ENCODE results near the gene ERBIN.
"Not testable (repeated sequence)": the region's sequence is repeated elsewhere in the genome, so short reads cannot be mapped to it uniquely, and the experiment has no call there.

The ERBIN gene

DNA sequence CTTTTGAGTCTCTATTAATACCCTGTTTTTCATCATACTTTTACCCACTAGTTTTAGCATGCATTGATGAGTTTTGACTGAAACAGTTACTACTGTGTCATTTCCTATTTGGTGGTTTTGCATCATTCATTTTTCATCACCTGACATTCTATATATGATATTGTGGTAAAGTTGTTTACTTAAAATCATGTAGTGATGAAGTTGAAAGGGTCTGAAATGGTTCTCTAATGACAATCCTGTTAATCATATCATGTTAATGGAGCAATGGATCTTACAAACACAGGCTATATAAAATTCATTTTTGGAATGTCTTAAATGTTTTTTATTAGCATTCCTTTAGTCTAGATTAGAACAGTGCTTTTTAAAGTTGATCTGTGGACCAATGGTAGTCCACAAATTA lies 84.1 kb downstream of the ERBIN start:
- no peak for DNase-seq

DNA sequence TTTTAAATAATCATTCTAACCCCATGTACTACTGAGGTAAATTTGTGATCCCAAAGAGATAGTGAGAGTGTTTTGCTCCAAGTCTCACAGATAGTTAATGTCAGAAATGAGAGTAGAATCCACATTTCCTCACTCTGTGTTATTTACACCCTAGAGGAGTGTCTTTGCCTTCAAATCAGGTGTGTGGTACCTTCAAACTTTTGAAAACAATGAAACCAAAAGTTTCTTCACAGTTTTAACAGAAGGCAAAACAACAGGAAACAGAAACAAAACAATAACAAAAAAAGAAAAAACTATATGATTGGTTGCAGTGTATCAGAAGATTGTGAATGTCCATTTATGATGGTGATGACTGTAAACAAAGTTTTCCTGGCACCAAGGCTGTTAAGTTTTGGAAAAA lies 85.9 kb downstream of the ERBIN start:
- no peak for DNase-seq

DNA sequence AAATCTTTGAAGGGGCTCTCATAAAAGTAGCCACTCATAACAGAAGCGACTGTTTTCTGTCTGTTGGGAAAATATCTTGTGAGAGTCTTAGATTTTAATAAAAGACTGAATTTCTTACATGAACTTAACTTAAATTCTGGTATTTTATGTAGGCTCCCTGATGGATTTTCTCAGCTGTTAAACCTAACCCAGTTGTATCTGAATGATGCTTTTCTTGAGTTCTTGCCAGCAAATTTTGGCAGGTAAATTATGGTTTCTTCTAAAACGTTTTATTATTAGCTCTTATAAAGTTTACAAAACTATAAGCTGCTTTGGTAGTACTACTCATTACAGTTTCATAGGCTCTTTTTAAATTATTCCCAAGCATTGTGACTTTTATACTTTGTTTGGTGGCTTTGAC lies 87.0 kb downstream of the ERBIN start:
- DNase-seq, result no peak

DNA sequence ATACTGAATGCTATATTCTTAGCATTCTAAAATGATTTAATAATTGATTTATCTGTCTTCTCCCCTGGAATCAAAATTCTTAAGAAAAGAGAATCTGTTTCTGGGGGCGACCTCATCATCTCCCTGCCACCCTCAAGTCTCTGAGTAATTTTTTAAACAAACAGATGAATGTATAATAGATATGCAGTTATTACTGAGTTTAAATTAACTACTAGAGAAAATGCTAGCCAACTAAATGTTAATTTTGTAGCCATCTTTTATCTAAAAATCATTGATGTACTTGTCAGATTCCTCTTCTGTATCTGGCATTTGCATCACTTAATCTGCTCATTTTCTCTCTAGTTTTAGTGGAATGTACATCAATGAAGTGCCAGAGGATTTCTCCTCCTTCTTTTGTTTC lies 87.5 kb downstream of the ERBIN start:
- no peak for DNase-seq

DNA sequence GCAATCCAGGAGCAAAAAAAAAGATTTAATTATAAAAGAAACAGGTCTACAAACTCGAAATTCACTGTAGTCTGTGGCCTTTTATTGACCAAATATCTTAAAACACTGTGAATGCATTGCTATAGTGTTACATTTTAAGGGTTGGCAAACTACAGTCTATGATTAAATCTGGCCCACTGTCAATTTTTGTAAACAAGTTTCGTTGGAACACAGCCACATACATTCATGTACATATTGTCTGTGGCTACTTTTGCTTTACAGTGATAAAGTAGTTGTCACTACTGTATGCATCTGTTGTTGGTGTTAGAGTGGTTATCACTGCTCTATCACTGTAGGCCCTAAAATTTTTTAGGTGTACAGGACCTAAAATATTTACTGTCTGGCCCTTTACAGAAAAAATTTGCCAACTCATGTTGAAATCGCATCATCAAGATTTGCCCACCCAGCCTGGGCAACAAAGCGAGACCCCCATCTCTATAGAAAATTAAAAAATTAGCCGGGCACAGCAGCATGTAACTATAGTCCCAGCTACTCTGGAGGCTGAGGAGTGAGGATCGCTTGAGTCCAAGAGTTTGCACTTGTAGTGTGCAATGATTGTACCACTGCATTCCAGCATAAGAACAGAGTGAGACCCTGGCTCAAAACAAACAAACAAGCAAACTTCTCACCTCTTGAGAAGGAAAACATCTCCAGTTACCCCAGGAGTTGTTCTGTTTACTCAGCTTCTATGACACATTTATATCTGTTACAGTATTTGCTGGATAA lies 89.0 kb downstream of the ERBIN start:
- DNase-seq, result no peak

DNA sequence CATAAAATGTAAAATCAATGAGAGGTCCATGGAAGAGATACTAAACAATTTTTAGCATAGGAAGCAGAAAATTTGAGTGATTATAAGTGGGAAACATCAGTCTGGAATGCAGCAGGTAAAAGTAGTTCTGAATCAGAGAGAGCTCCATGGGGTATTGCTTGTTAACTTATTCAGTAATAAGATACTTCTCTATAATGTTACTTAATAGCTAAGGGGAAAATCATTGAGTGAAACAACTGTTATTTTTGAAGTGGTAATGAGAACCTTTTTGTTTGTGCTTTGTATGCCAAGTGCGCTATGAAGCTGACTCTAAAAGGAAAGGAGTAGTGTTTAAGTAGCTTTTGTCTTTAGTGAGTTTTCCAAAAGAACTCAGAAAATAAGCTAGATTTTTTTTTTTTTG lies 95.2 kb downstream of the ERBIN start:
- DNase-seq, result no peak

DNA sequence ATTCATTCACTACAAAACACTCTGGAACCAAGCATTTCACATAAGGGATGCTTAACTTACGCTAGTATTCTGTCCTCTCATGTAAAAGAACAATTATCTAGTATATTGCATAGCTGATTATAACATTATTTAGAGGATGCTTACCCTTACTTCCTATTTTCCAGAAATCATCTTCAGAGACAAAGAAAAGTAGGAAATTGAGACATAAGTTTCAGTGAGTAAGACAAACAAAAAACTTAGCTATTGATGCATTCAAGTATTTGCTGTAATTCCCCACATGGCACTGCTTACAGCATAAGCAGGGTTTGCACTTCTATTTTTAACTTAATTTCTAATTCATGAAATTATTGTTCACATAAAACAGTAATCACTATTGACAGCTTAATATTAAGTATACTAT lies 112.9 kb downstream of the ERBIN start:
- DNase-seq, result no peak

DNA sequence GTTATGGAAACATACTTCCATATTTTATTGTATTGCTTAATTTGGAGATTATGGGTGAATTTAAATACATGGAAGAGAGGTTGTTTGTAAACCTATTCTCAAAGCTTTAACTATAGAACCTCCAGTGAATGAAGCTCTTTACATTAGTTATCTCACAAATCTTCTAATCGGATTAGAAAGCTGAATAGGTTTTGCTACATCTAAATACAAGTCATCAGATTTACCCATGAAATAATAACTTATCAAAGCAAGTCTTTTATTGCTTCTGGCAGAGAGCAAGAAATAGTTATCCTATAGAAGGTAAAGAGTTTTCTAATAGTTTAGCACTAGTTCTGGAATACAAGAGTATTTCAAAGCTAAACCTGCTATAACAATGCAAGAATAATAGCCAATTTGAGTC lies 113.3 kb downstream of the ERBIN start:
- no peak for DNase-seq

DNA sequence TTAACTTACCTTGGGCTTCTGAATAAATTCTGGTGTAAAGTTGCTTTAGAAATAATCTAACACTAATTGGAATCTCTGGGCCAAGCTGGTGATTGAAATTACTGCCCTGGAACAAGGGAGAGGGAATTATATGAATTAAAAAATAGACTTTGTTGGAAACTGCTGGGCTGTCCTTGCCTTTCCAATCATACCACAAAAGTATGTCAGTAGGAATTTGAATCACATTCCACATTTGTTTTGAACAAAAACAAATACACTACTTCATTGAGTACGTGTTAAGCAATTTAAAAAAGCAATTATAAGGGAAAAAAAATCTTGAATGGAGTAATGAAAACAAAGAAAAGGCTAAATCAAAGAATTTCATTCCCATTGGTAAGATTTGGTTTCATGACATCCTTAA lies 115.3 kb downstream of the ERBIN start:
- DNase-seq, result no peak

DNA sequence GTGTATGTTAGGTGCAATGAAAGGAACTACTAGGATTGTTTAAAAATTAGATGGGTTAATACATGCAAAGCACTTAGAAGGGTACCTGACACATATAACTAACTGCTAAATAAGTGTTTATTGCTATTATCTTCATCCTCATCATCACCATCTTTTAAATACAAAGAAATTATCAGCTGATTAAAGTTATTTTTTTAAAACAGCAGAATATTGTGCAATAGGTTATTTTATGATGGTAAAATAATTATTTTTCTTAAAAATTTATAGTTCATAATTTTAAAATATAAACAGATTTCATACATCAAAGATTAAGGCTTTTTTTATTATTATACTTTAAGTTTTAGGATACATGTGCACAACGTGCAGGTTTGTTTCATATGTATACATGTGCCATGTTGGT lies 130.9 kb downstream of the ERBIN start:
- DNase-seq, result no peak

DNA sequence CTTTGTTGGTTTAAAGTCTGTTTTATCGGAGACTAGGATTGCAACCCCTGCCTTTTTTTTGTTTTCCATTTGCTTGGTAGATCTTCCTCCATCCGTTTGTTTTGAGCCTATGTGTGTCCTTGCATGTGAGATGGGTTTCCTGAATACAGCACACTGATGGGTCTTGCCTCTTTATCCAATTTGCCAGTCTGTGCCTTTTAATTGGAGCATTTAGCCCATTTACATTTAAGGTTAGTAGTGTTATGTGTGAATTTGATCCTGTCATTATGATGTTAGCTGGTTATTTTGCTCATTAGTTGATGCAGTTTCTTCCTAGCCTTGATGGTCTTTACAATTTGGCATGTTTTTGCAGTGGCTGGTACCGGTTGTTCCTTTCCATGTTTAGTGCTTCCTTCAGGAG lies 134.9 kb downstream of the ERBIN start:
- not testable (repeated sequence) for DNase-seq

DNA sequence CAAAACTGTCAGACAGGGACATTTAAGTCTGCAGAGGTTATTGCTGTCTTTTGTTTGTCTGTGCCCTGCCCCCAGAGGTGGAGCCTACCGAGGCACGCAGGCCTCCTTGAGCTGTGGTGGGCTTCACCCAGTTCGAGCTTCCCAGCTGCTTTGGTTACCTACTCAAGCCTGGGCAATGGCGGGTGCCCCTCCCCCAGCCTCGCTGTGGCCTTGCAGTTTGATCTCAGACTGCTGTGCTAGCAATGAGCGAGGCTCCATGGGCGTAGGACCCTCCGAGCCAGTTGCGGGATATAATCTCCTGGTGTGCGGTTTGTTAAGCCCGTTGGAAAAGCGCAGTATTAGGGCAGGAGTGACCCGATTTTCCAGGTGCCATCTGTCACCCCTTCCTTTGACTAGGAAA lies 136.7 kb downstream of the ERBIN start:
- not testable (repeated sequence) for DNase-seq

DNA sequence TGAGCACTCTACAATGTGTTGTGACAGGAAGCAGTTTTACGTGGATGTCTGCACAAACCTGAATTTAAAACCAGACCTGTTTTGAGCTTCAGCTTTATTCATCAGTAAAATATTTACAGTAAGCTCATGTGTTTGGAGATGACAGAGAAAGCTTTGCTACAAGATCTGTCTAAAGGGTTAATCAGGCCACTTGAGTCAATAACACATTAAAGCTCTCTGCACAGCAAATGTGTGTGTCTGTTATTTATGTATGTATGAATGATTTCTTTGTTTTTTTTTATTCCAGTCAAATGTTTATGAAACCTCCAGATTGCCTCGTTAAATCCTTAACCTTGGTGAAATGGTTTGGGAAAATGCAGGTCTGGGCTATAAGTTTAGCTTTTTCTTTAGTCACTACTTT lies 140.5 kb downstream of the ERBIN start:
- no peak for DNase-seq

DNA sequence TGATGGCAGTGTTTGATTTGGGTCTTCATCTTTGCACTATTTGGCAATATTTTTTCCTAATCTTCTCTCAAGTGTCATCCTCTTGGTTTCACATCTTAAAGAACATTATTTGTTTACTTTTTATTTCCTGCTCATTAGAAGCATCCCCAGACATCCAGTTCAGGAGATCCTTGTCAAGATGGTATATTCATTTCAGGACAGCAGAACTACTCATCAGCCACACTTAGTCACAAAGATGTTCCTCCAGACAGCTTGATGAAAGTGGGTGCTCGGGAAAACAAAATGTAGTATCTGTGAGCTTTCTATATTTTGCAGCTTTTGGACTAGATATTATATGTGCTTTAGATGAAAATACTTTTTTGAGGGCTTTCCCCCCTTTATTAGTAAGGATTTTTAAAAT lies 145.7 kb downstream of the ERBIN start:
- no peak for DNase-seq

DNA sequence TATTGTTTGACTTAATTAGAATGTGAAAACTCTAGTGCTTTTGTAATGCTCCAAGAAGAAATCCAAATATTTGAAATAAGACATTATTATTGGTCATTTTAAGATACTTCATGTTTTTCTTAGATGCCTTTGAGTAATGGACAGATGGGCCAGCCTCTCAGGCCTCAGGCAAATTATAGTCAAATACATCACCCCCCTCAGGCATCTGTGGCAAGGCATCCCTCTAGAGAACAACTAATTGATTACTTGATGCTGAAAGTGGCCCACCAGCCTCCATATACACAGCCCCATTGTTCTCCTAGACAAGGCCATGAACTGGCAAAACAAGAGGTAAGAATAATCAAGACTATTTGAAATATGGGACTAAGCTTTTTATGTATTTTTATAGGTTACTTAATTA lies 148.5 kb downstream of the ERBIN start:
- DNase-seq, result no peak

DNA sequence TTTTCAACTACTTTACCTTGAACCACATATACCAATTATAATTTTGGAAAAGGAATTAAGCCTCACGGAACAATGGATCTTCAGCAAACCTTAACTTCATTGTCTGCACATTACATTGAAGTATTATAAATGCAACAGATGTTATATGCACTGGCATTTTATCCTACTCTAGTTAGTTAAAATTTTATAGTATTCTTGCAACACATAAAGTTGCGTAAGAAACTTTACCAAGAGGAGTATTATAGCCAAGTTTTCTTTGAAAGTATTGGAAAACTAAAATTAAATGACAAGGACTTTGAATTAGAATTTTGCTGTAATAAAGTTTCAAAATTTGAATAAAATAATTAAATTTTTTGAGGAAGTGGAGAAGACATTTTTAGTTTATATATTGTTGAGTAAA lies 154.3 kb downstream of the ERBIN start:
- DNase-seq, result no peak

DNA sequence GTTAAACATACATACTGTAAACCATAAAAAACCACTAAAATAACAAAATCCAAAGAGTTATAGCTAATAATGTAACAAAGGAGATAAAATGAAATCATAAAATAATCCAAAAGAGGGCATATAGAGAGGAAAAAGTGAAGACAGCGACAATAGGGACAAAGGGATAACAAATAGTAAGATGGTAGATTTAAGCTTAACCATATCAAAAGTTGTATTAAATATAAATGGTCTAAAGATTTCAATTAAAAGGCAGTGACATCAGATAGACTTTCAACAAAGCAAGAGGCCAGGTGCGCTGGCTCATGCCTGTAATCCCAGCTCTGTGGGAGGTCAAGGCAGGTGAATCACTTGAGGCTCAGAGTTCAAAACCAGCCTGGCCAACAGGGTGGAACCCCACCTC lies 163.0 kb downstream of the ERBIN start:
- no peak for DNase-seq

DNA sequence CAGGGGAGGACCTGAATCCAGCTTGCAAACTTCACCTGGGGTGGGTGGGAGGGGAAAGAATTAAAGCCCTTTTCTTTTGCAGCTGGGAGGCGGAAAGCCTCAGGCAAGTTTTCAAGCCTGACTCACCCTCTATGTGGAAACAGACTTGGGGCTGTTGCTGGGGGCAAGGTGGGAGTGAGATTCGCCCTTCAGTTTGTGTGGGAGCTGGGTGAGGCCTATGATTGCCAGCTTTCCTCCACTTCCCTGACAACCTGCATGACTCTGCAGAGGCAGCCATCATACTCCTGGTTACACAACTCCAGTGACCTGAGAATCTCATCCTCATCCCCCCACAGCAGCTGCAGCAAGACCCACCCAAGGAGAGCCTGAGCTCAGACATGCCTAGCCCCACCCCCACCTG lies 174.5 kb downstream of the ERBIN start:
- no peak for DNase-seq

DNA sequence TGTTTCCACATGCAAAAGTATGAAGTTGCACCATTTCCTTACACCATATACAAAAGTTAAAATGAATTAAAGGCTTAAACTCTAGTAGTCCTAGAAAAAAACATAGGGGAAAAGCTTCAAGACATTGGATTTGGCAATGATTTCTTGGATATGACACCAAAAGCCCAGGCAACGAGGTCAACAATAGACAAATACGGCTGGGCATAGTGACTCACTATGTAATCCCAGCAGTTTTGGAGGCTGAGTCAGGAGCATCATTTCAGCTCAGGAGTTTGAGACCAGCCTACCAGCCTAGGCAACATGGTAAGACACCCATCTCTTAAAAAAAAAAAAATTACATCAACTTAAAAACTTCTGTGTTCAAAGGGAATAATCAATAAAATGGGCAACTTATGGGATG lies 186.8 kb downstream of the ERBIN start:
- no peak for DNase-seq

DNA sequence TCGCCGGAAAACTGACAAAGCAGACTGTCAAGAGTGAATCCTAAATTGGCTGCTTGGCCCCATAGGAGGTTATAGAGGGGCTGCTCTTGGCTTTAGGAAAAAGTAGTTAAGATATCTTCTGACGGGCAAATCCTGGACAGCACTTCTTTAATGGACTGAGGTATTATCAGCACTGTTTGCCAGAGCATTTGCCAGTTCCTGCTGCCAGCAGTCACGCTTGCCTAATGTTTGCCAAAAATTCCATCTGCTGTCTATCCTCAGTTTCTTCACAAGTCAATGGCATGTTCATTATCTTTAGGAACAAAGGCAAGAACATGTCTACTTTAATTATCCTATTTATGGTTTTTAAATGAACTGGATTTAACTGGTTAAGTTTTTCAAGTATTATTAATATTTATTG lies 191.9 kb downstream of the ERBIN start:
- no peak for DNase-seq

DNA sequence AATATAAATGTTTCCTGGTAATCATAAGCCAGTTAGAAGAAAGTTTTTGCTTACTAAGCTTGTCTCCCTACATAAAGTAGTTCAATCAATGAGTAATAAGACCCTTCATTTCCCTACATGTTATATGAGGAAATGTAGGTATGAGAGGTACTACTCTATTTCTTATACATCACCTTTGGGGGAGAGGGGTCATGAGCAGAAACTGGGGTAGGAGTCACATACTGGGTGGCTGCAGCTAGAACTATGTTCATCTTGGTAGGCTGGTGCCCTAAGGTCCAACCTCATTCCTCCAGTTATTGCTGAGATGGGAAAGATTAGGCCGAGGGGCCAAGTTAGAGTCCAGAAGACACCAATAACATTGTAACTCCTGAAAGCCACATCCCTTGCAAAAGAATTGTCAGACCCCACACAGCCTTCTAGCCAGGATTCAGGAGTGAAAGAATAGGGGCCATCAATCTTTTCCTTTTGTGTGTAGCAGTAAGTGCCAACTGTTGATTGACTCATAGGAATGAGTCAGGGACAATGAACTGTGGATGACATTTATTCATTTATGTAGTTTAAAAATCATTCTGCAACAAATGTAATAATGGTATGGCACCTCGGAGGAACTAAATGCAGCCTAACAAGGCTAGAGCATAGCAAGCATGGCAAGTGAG lies 196.1 kb downstream of the ERBIN start:
- no peak for DNase-seq

DNA sequence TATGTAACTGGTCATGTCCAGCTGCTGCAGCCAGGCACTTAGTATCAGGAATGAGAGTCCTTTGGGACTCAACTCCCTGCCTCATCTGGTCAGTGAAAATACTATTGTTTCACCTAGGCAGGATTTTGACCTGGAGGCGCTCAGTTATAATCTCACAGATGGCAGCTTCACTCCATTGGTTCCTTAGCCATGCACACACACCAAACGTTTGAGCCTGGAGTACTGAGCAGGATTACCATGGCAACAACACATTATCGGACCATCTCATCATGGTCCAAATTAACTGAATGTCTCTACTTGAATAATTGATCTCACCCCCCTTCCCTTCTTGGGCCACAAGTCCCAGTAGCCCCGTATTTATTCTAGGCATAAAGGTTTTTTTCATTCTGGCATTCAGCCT lies 202.8 kb downstream of the ERBIN start:
- no peak for DNase-seq

DNA sequence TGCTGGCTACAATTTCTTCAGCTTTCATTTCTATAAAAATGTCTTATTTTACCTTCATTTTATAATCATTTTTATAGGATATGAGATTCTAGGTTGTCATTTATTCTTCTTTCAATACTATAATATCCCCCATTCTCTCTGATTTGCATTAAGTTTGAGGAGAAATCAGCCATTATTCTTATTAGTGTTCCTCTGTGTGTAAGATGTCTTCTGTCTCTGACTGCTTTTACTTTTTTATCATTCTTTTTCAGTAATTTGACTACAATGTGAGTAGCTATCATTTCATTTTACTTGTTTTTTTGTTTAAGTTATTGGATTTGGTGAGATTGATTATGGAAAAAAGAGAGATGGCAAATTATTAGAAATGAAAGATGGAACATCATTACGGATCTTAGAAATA lies 204.1 kb downstream of the ERBIN start:
- no peak for DNase-seq

Measured in activated CD4-positive, alpha-beta T cell treated with anti-CD3 and anti-CD28 coated beads, Interleukin-2, amount 50 U/mL, for 1 hour (primary cell).